ENCODE measurements around the gene SNRNP35.
A peak's percentile ranks its signal among the peaks of the same experiment; 100 is the strongest.
"Not testable (repeated sequence)": the region's sequence is repeated elsewhere in the genome, so short reads cannot be mapped to it uniquely, and the experiment has no call there.

The SNRNP35 gene

GRCh38 chr12:123512838-123513665, 55.1 kb downstream of the SNRNP35 start:
- Histone ChIP-seq H3K9me3 (ENCODE audit: low read depth, low read length) (no peaks in the 10 kb centered on the region), H3K9ac (ENCODE audit: insufficient read length) (no peak overlapping the region), H3K27ac (peak overlapping the region; percentile 42; the same call in 1 of the 2 replicates), H3K4me3 (no peak overlapping the region), H3K36me3 (ENCODE audit: insufficient read depth, low read length) (peaks cover 8% of the 10 kb centered on the region; the same call in 1 of the 2 replicates)
- TF ChIP-seq EZH2 (IDR thresholded peaks at IDR 0.05) (no peak), FOXP2 (optimal IDR thresholded peaks at IDR 0.05; ENCODE audit: control extremely low read depth, extremely low read length, insufficient read depth) (no peak), POLR2AphosphoS5 (IDR thresholded peaks at IDR 0.05; ENCODE audit: borderline replicate concordance, low read depth, low read length) (no peak)
- no peak for DNase-seq (ENCODE audit: low read depth, low spot score)

GRCh38 chr12:123513805-123514204, 55.9 kb downstream of the SNRNP35 start:
- peak overlapping the region; percentile 42; the same call in 1 of the 2 replicates for H3K27ac ChIP-seq
- TF ChIP-seq EZH2 (IDR thresholded peaks at IDR 0.05), result no peak
- TF ChIP-seq POLR2AphosphoS5 (IDR thresholded peaks at IDR 0.05; ENCODE audit: borderline replicate concordance, low read depth, low read length), result no peak
- no peak for TF ChIP-seq FOXP2 (optimal IDR thresholded peaks at IDR 0.05; ENCODE audit: control extremely low read depth, extremely low read length, insufficient read depth)
- H3K9me3 ChIP-seq (ENCODE audit: low read depth, low read length), result no peaks in the 10 kb centered on the region
- H3K4me3 ChIP-seq, result no peak overlapping the region
- H3K36me3 ChIP-seq (ENCODE audit: insufficient read depth, low read length), result peaks cover 8% of the 10 kb centered on the region; the same call in 1 of the 2 replicates
- DNase-seq (ENCODE audit: low read depth, low spot score), result no peak
- H3K9ac ChIP-seq (ENCODE audit: insufficient read length), result no peak overlapping the region

- not testable (repeated sequence) for DNase-seq (ENCODE audit: low read depth, low spot score); H3K36me3 ChIP-seq (ENCODE audit: insufficient read depth, low read length); H3K27ac ChIP-seq; H3K4me3 ChIP-seq; H3K9me3 ChIP-seq (ENCODE audit: low read depth, low read length); H3K9ac ChIP-seq (ENCODE audit: insufficient read length)
Measured at GRCh38 chr12:123514582-123515221, 56.8 kb downstream of the SNRNP35 start.

DNA sequence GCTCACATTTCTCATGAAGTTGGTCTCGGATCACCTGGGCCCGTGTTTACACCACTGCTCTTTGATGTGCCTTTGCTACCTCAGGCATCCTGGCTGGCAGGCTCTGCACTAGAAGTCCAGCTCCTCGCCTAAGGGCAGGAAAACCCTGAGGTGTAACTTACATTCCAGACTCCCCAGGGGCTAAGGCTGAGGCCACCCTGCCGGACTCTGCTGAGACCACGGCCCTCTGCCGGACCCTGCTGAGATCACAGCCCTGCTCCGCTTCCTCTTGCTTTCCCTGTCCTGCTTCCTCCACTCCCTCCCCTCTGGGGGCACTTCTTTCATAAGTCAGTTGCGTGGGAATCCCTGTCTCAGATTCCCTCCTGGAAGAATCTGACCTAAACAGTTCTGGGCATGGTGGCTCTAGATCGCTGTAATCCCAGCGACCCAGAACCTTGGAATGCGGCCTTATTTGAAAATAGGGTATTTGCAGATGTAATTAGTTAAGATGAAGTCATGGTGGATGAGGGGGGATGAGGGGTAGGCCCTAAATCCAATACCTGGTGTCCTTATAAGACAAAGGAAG, 58.4 kb downstream of the SNRNP35 start:
- H3K4me3 ChIP-seq, result no peak overlapping the region
- H3K9me3 ChIP-seq (ENCODE audit: low read depth, low read length), result no peaks in the 10 kb centered on the region
- H3K9ac ChIP-seq (ENCODE audit: insufficient read length), result no peak overlapping the region
- no peak overlapping the region for H3K27ac ChIP-seq
- DNase-seq (ENCODE audit: low read depth, low spot score), result no peak
- no peak for TF ChIP-seq EZH2 (IDR thresholded peaks at IDR 0.05)
- TF ChIP-seq POLR2AphosphoS5 (IDR thresholded peaks at IDR 0.05; ENCODE audit: borderline replicate concordance, low read depth, low read length), result no peak
- no peak for TF ChIP-seq FOXP2 (optimal IDR thresholded peaks at IDR 0.05; ENCODE audit: control extremely low read depth, extremely low read length, insufficient read depth)
- peaks cover 14% of the 10 kb centered on the region; the same call in 1 of the 2 replicates for H3K36me3 ChIP-seq (ENCODE audit: insufficient read depth, low read length)
